ENCODE results near the gene ATOSB. TPM values are rescaled to one million over a fixed set of nuclear protein-coding genes. Genes with fewer than 3 reads are reported as not detected.
A peak's percentile ranks its signal among the peaks of the same experiment; 100 is the strongest.

The ATOSB gene
- total and polyA plus RNA-seq, 9 of the 15 experiments (the other 6 are each of a cell fraction or from before 2014, with no cell fraction given) = 0.45 to 8.0 (median 4.2) TPM

GRCh38 chr9:35071814-35072460 lies 43.7 kb downstream of the ATOSB start (continued):
- TF ChIP-seq ILF3 (IDR thresholded peaks at IDR 0.05; ENCODE audit: borderline replicate concordance) (no peak; the same call in 1 of the 2 replicates), TEAD4 (IDR thresholded peaks at IDR 0.05; ENCODE audit: low read length) (no peak), TEAD4 (CRISPR knock-in tag; IDR thresholded peaks at IDR 0.05; ENCODE audit: borderline replicate concordance) (no peak), ZNF764 (CRISPR knock-in tag; IDR thresholded peaks at IDR 0.05; ENCODE audit: low read depth) (no peak), ETS2 (tag; IDR thresholded peaks at IDR 0.05; ENCODE audit: borderline replicate concordance, poor library complexity, severe bottlenecking) (no peak), ZNF449 (CRISPR knock-in tag; IDR thresholded peaks at IDR 0.05) (0 out of 2 replicates have a peak, but pooled peaks have one; percentile 29), PREB (CRISPR knock-in tag; IDR thresholded peaks at IDR 0.05) (no peak), LCOR (CRISPR knock-in tag; IDR thresholded peaks at IDR 0.05) (peak; percentile 43; the same call in 1 of the 2 replicates), RHOXF2B (CRISPR knock-in tag; conservative IDR thresholded peaks at IDR 0.05) (no peak), PTBP1 (IDR thresholded peaks at IDR 0.05; ENCODE audit: low read depth, low read length) (no peak), HSF4 (CRISPR knock-in tag; IDR thresholded peaks at IDR 0.05; ENCODE audit: borderline replicate concordance) (no peak), ZFP30 (CRISPR knock-in tag; IDR thresholded peaks at IDR 0.05; ENCODE audit: borderline replicate concordance) (no peak), SMAD2 (IDR thresholded peaks at IDR 0.05; ENCODE audit: low read depth, low read length) (no peak), TAF15 (IDR thresholded peaks at IDR 0.05; ENCODE audit: low read depth, low read length) (no peak), RB1 (IDR thresholded peaks at IDR 0.05; ENCODE audit: low read depth) (0 out of 2 replicates have a peak, but pooled peaks have one; percentile 58), TAF7 (tag; IDR thresholded peaks at IDR 0.05) (no peak), U2AF2 (optimal IDR thresholded peaks at IDR 0.05; ENCODE audit: low read depth, low read length) (no peak), MAFK (IDR thresholded peaks at IDR 0.05; ENCODE audit: low read length) (peak; percentile 59; the same call in 1 of the 2 replicates), ID3 (CRISPR knock-in tag; IDR thresholded peaks at IDR 0.05) (no peak), ID3 (tag; IDR thresholded peaks at IDR 0.05) (peak; percentile 69), STAT5B (CRISPR knock-in tag; IDR thresholded peaks at IDR 0.05) (no peak), E2F6 (IDR thresholded peaks at IDR 0.05; ENCODE audit: borderline replicate concordance in 1 of 2, extremely low read depth in 1 of 2, insufficient read depth in 1 of 2, insufficient read length in 1 of 2, low read depth in 1 of 2, low read length in 1 of 2, poor library complexity in 1 of 2, severe bottlenecking in 1 of 2) (peak in 1 of 2 experiments; percentile 10), YY1 (IDR thresholded peaks at IDR 0.05; ENCODE audit: borderline replicate concordance in 1 of 3, control insufficient read depth in 1 of 3, extremely low read depth in 1 of 3, insufficient read depth in 3 of 3, insufficient read length in 1 of 3, insufficient replicate concordance in 2 of 3, low read depth in 1 of 3, low read length in 2 of 3) (no peak), ZNF778 (CRISPR knock-in tag; IDR thresholded peaks at IDR 0.05) (no peak)
